PC-3 (cell line): ENCODE data around the gene PLCL2. TPM values are rescaled to one million over a fixed set of nuclear protein-coding genes. Genes with fewer than 3 reads are reported as not detected.

Source experiments
- ATAC-seq: fragments of 200-7000 bp; cut with Tn5 transposase; 2 replicates; pipeline ENCODE4 v1.9.1; 2020; ENCODE audit warnings: mild to moderate bottlenecking, moderate library complexity
- BruUV-seq: library from RNA; stranded (reverse); fragments of 400-500 nt; replicated peaks from 2 replicates; lab custom pipeline; 2021; lab: Mats Ljungman, UMichigan
- CTCF ChIA-PET: fragments of 300-600 bp; sonication (Branson Sonifier 250); formaldehyde crosslinking; loops from one replicate; lab custom pipeline; 2022; ENCODE audit warnings: antibody characterized with exemption; lab: Charles Lee
- POLR2A ChIA-PET: fragments of 300-600 bp; sonication (Branson Sonifier 250); formaldehyde crosslinking; loops from one replicate; lab custom pipeline; 2022; ENCODE audit warnings: antibody characterized with exemption; ENCODE audit not compliant: unreplicated experiment; lab: Charles Lee
- DNase-seq: peaks from one replicate; pipeline ENCODE4 v3.0.0-alpha.2; 2015
- H2AFZ ChIP-seq: fragments of 300-600 bp; sonication (generic); 2 replicates; pipeline ENCODE4 v1.6.0; 2016; ENCODE audit warnings: antibody characterized with exemption, low read length
- H3F3A ChIP-seq: fragments of 300-600 bp; sonication (generic); one replicate; pipeline ENCODE4 v1.6.0; 2017; ENCODE audit warnings: antibody characterized with exemption, low read length, control low read depth, mild to moderate bottlenecking; ENCODE audit not compliant: unreplicated experiment
- H3K27ac ChIP-seq: fragments of 300-600 bp; sonication (generic); 2 replicates; pipeline ENCODE4 v1.5.1; 2016; ENCODE audit warnings: mild to moderate bottlenecking, low read length
- H3K27me3 ChIP-seq: fragments of 300-600 bp; sonication (generic); 2 replicates; pipeline ENCODE4 v1.6.1; 2016; ENCODE audit warnings: low read length, mixed read lengths
- H3K36me3 ChIP-seq: fragments of 300-600 bp; sonication (generic); 2 replicates; pipeline ENCODE4 v1.6.1; 2016; ENCODE audit warnings: low read depth, mixed run types, low read length, mixed read lengths
- H3K4me1 ChIP-seq: fragments of 300-600 bp; sonication (generic); 2 replicates; pipeline ENCODE4 v1.5.1; 2016; ENCODE audit warnings: low read length; ENCODE audit not compliant: insufficient read depth
- H3K4me2 ChIP-seq: fragments of 300-600 bp; sonication (generic); 2 replicates; pipeline ENCODE4 v1.6.0; 2016; ENCODE audit warnings: low read length
- H3K4me3 ChIP-seq: fragments of 300-600 bp; sonication (generic); 2 replicates; pipeline ENCODE4 v1.5.1; 2016; ENCODE audit warnings: mild to moderate bottlenecking, low read length, mixed read lengths
- H3K79me2 ChIP-seq: fragments of 300-600 bp; sonication (generic); 2 replicates; pipeline ENCODE4 v1.6.1; 2017; ENCODE audit warnings: low read length, mixed read lengths
- H3K9ac ChIP-seq: fragments of 300-600 bp; sonication (generic); 2 replicates; pipeline ENCODE4 v1.6.0; 2016; ENCODE audit warnings: mild to moderate bottlenecking, low read length
- H3K9me2 ChIP-seq: fragments of 300-600 bp; sonication (generic); replicated peaks from 2 replicates; pipeline ENCODE4 v1.6.1; 2016; ENCODE audit warnings: mixed run types, low read length, mixed read lengths
- H3K9me3 ChIP-seq: fragments of 300-600 bp; sonication (generic); 2 replicates; pipeline ENCODE4 v1.6.1; 2016; ENCODE audit warnings: low read length, mixed read lengths
- H4K20me1 ChIP-seq: fragments of 300-600 bp; sonication (generic); 2 replicates; pipeline ENCODE4 v1.6.1; 2016; ENCODE audit warnings: low read length, mixed read lengths
- CTCF ChIP-seq: fragments of 300-600 bp; sonication (generic); conservative IDR thresholded peaks from 2 replicates; pipeline ENCODE4 v1.5.1; 2017; ENCODE audit warnings: antibody characterized with exemption, low read depth, mild to moderate bottlenecking, low read length
- EZH2 ChIP-seq: fragments of 300-600 bp; sonication (generic); IDR thresholded peaks from one replicate; pipeline ENCODE4 v1.6.1; 2017; ENCODE audit warnings: antibody characterized with exemption, mild to moderate bottlenecking, low read length; ENCODE audit not compliant: unreplicated experiment
- EZH2phosphoT487 ChIP-seq: fragments of 300-600 bp; sonication (generic); IDR thresholded peaks from 2 replicates; pipeline ENCODE4 v1.6.1; 2018; ENCODE audit warnings: mild to moderate bottlenecking, antibody characterized with exemption, low read length, borderline replicate concordance
- intact Hi-C: fragments of 100-400 bp; cut with micrococcal nuclease; formaldehyde crosslinking; loops from 2 replicates; pipeline ENCODE4 v1.9.0; 2023
- total RNA-seq: library from RNA; depleted of rRNA; stranded (reverse); fragments of >200 nt; gene quantifications from 2 replicates; pipeline ENCODE4 v1.2.3, GENCODE V29; 2014

Gene PLCL2
- total RNA-seq, 1 experiment from 2014 or later, result 9.8 TPM

- Histone ChIP-seq H3K27ac (no peak overlapping the region), H3K9me3 (no peaks in the 10 kb centered on the region), H3F3A (no peaks in the 10 kb centered on the region), H3K79me2 (no peaks in the 10 kb centered on the region), H3K27me3 (no peaks in the 10 kb centered on the region), H3K4me1 (peaks cover 10% of the 10 kb centered on the region), H3K4me2 (no peak overlapping the region), H3K36me3 (no peaks in the 10 kb centered on the region), H3K9me2 (no peaks in the 10 kb centered on the region), H2AFZ (no peak overlapping the region), H3K4me3 (no peak overlapping the region), H3K9ac (no peak overlapping the region), H4K20me1 (no peaks in the 10 kb centered on the region)
- ChIA-PET CTCF (no interaction called here), POLR2A (no interaction called here)
- no peak for TF ChIP-seq EZH2phosphoT487
- no peak for TF ChIP-seq EZH2
- no peak for TF ChIP-seq CTCF
- intact Hi-C loops, result no loop called here
- no peak for ATAC-seq
- DNase-seq, result no peak
- BruUV-seq, result no TSS peak
Measured at GRCh38 chr3:17075358-17075757, 190.6 kb downstream of the PLCL2 start.

GRCh38 chr3:17075907-17076306 lies 191.2 kb downstream of the PLCL2 start:
- no peak overlapping the region for H3K4me3 ChIP-seq
- TF ChIP-seq CTCF (no peak), EZH2 (no peak), EZH2phosphoT487 (no peak)
- no peaks in the 10 kb centered on the region for H3F3A ChIP-seq
- H3K4me1 ChIP-seq, result peaks cover 5% of the 10 kb centered on the region
- H4K20me1 ChIP-seq, result no peaks in the 10 kb centered on the region
- ChIA-PET POLR2A (no interaction called here), CTCF (no interaction called here)
- DNase-seq, result no peak
- no peaks in the 10 kb centered on the region for H3K9me3 ChIP-seq
- H3K27me3 ChIP-seq, result no peaks in the 10 kb centered on the region
- H3K27ac ChIP-seq, result no peak overlapping the region
- H2AFZ ChIP-seq, result no peak overlapping the region
- H3K9ac ChIP-seq, result no peak overlapping the region
- BruUV-seq, result no TSS peak
- no peaks in the 10 kb centered on the region for H3K79me2 ChIP-seq
- intact Hi-C loops, result no loop called here
- H3K9me2 ChIP-seq, result no peaks in the 10 kb centered on the region
- H3K36me3 ChIP-seq, result no peaks in the 10 kb centered on the region
- no peak for ATAC-seq
- H3K4me2 ChIP-seq, result no peak overlapping the region

DNA sequence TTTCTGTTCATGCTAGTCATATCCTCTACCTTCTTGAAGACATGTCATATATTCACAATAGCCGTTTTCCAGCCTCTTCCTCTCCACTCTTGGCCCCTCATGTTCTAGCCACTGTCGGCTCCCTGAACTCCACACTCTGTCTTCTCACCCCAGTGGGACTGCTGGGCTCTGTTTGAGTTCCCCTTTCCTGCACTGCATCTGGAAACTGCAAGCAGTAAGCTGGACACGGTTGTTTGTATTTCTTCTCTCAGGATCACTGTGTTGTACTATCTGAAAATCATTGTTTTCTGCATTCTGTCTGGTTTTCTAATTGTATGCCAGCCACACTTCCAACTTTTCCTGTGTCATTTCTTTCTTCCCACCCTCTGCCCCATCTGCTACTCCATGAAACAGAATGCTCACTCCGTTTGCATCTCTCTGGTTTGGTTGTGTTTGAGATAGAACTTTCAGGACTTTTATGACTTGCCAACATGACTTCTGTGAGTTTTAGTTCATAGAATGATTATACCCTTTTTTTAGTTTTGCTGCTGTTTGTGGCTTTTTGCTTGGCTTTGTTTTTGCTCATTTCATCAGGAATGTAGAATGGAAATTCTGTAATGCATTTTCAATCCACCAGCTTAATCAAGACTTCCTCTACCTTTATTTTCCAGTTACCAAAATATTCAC lies 192.3 kb downstream of the PLCL2 start:
- POLR2A ChIA-PET, result no interaction called here
- BruUV-seq, result no TSS peak

More for the DNA sequence above, 192.3 kb downstream of the PLCL2 start:
- Histone ChIP-seq H3K4me2 (no peak overlapping the region), H3F3A (no peaks in the 10 kb centered on the region), H3K79me2 (no peaks in the 10 kb centered on the region), H3K36me3 (no peaks in the 10 kb centered on the region), H3K4me3 (no peak overlapping the region), H3K4me1 (no peaks in the 10 kb centered on the region), H3K9me3 (no peaks in the 10 kb centered on the region), H3K27ac (no peak overlapping the region), H3K27me3 (no peaks in the 10 kb centered on the region), H4K20me1 (no peaks in the 10 kb centered on the region), H3K9ac (no peak overlapping the region), H2AFZ (no peak overlapping the region), H3K9me2 (no peaks in the 10 kb centered on the region)
- intact Hi-C loops, result no loop called here
- TF ChIP-seq EZH2 (no peak), CTCF (no peak), EZH2phosphoT487 (no peak)
- no peak for ATAC-seq
- CTCF ChIA-PET, result no interaction called here
- DNase-seq, result no peak
